Measurements from ENCODE around the gene SLC10A1. TPM values are rescaled to one million over a fixed set of nuclear protein-coding genes. Genes with fewer than 3 reads are reported as not detected.
A peak's percentile ranks its signal among the peaks of the same experiment; 100 is the strongest.

The SLC10A1 gene

DNA sequence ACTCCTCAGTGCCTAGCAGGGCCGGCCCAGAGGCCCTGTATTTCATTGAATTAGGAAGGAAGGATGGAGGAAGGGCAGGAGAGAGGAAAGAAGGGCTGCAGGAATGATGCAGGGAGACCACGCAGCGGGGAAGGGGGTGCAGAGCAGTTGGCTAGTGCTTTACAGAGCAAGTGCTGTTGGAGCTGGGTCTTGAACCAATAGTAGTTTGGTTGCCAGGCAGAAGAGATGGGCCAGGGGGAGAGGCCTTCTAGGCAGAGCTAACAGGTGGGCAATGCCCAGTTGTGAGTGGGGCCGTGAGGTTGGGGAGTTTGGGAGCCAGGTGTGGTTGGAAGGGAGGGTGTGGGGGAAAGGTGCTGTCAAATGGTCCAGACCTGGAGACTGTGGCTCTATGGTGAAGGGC lies 69.2 kb downstream of the SLC10A1 start:
- Histone ChIP-seq H2AK5ac (ENCODE audit: low read depth, low read length) (no peak overlapping the region), H2BK120ac (ENCODE audit: low read depth, low read length) (no peak overlapping the region), H3K14ac (ENCODE audit: low read length) (no peak overlapping the region), H4K8ac (ENCODE audit: low read depth, low read length) (no peak overlapping the region), H3K79me1 (ENCODE audit: low read depth, low read length) (peaks cover 1% of the 10 kb centered on the region), H3K27ac (replicated peaks; ENCODE audit: low read length) (no peak overlapping the region), H3K4me2 (ENCODE audit: insufficient read depth, low read length, poor library complexity, severe bottlenecking) (no peak overlapping the region), H2AFZ (ENCODE audit: low read length) (peak overlapping the region; percentile 89), H3K4me3 (ENCODE audit: low read length in 2 of 2) (no peak overlapping the region), H3K4ac (ENCODE audit: low read length) (no peak overlapping the region), H2BK5ac (ENCODE audit: low read length) (no peak overlapping the region), H3K27me3 (ENCODE audit: control insufficient read depth in 3 of 3, insufficient read depth in 3 of 3, low read depth in 1 of 3, low read length in 3 of 3) (no peaks in the 10 kb centered on the region), H3K9me3 (replicated peaks in 1 of 2; ENCODE audit: control insufficient read depth in 2 of 2, insufficient read depth in 1 of 2, low read depth in 1 of 2, low read length in 2 of 2) (no peaks in the 10 kb centered on the region), H3K9ac (ENCODE audit: low read depth, low read length, poor library complexity) (no peak overlapping the region), H3K23ac (ENCODE audit: low read depth, low read length, poor library complexity) (no peak overlapping the region), H3K4me1 (ENCODE audit: control insufficient read depth in 2 of 2, insufficient read depth in 1 of 2, low read depth in 1 of 2, low read length in 2 of 2) (peaks cover 0 to 1% of the 10 kb centered on the region in 2 donors), H3K18ac (ENCODE audit: low read length) (no peak overlapping the region), H2BK12ac (ENCODE audit: low read length) (no peak overlapping the region), H2BK15ac (ENCODE audit: low read length) (peak overlapping the region; percentile 2), H3K36me3 (replicated peaks in 1 of 2; ENCODE audit: control insufficient read depth in 2 of 2, insufficient read depth in 2 of 2, low read length in 2 of 2) (no peaks in the 10 kb centered on the region), H4K91ac (ENCODE audit: low read depth, low read length, poor library complexity) (no peak overlapping the region)
- WGBS, 2 donors (ENCODE audit: extremely low coverage in 2 of 2, insufficient read length in 2 of 2, insufficient replicate concordance in 1 of 2) = no CpG with 5 or more reads among the region's 4 CpGs
- DNase-seq (ENCODE audit: low spot score) = no peak

DNA sequence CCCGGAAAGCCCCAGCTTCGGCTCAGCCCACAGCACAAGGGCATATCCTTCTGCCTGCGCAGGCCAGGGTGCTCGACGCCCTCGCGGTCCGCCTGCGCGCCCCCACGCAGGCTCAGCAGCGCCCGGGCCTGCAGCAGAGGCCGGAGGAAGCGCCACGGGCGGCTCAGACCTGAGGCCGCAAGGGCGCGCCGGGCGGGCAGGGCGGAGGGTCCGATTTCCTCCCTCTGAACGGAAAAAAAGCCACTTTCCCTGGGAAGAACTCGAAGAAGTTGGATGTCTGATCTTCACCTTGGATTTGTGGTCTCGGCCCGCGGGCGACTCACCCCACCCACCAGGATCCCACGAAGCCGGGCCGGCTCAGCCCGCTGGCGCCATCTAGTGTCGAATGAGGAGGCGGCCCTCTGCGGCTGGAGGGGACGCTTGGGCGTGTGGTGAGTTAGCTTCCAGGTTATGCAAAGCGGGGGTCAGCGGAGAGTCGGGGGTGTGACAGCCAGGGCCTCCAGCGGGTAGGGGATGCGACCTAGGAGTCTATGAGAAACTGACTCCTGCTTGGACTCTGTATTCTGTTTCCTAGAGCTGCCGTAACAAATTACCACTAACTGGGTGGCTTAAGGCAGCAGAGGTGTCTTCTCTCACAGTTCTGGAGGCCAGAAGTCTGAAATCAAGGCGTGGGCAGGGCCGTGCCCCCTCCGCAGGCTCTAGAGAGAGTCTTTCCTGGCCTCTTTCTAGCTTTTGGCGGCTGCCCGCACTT lies 70.1 kb downstream of the SLC10A1 start:
- H2AFZ ChIP-seq (ENCODE audit: low read length) = peak overlapping the region; percentile 89
- H3K4me3 ChIP-seq (ENCODE audit: low read length in 2 of 2) = peak overlapping the region in 1 of 2 donors; percentile 37
- H3K4ac ChIP-seq (ENCODE audit: low read length) = no peak overlapping the region
- no peak overlapping the region for H2BK120ac ChIP-seq (ENCODE audit: low read depth, low read length)
- peaks cover 0 to 1% of the 10 kb centered on the region in 2 donors for H3K4me1 ChIP-seq (ENCODE audit: control insufficient read depth in 2 of 2, insufficient read depth in 1 of 2, low read depth in 1 of 2, low read length in 2 of 2)
- peak overlapping the region; percentile 49 for H3K4me2 ChIP-seq (ENCODE audit: insufficient read depth, low read length, poor library complexity, severe bottlenecking)
- peak overlapping the region; percentile 99 for H2BK12ac ChIP-seq (ENCODE audit: low read length)
- H3K9ac ChIP-seq (ENCODE audit: low read depth, low read length, poor library complexity) = no peak overlapping the region
- peak overlapping the region; percentile 96 for H3K18ac ChIP-seq (ENCODE audit: low read length)
- no CpG with 5 or more reads among the region's 51 CpGs for WGBS, 2 donors (ENCODE audit: extremely low coverage in 2 of 2, insufficient read length in 2 of 2, insufficient replicate concordance in 1 of 2)
- no peak overlapping the region for H2BK5ac ChIP-seq (ENCODE audit: low read length)
- H2BK15ac ChIP-seq (ENCODE audit: low read length) = peak overlapping the region; percentile 91
- H3K27ac ChIP-seq (replicated peaks; ENCODE audit: low read length) = no peak overlapping the region
- no peak overlapping the region for H4K91ac ChIP-seq (ENCODE audit: low read depth, low read length, poor library complexity)
- no peak overlapping the region for H3K23ac ChIP-seq (ENCODE audit: low read depth, low read length, poor library complexity)
- peak; percentile 76 for DNase-seq (ENCODE audit: low spot score)
- H3K79me1 ChIP-seq (ENCODE audit: low read depth, low read length) = no peaks in the 10 kb centered on the region
- no peaks in the 10 kb centered on the region for H3K9me3 ChIP-seq (replicated peaks in 1 of 2; ENCODE audit: control insufficient read depth in 2 of 2, insufficient read depth in 1 of 2, low read depth in 1 of 2, low read length in 2 of 2)
- no peaks in the 10 kb centered on the region for H3K36me3 ChIP-seq (replicated peaks in 1 of 2; ENCODE audit: control insufficient read depth in 2 of 2, insufficient read depth in 2 of 2, low read length in 2 of 2)
- H4K8ac ChIP-seq (ENCODE audit: low read depth, low read length) = peak overlapping the region; percentile 56
- no peak overlapping the region for H3K14ac ChIP-seq (ENCODE audit: low read length)
- H2AK5ac ChIP-seq (ENCODE audit: low read depth, low read length) = no peak overlapping the region
- no peaks in the 10 kb centered on the region for H3K27me3 ChIP-seq (ENCODE audit: control insufficient read depth in 3 of 3, insufficient read depth in 3 of 3, low read depth in 1 of 3, low read length in 3 of 3)

Small RNA genes lying within 50 kb of the gene (small RNA-seq; reads per million reads assigned to genes)
- gene RF00614 (ENCODE audit: insufficient read depth) = not detected
